ENCODE measurements around the gene TRIM40. TPM values are rescaled to one million over a fixed set of nuclear protein-coding genes. Genes with fewer than 3 reads are reported as not detected.

The TRIM40 gene
- total RNA-seq: not detected

GRCh38 chr6:30135757-30136156 lies at the start of gene TRIM40:
Gene TRIM40, plus strand, starts transcription at chr6:30136140. Its CDS starts 897 bp downstream, at chr6:30137037.
- CTCF ChIA-PET: no interaction called here

GRCh38 chr6:30087876-30088275 lies 48.1 kb upstream of the TRIM40 start:
- ChIA-PET CTCF (no interaction called here), POLR2A (no interaction called here)

More at GRCh38 chr6:30135757-30136156, at the start of gene TRIM40:
- POLR2A ChIA-PET: no interaction called here

GRCh38 chr6:30091577-30092381 lies 44.2 kb upstream of the TRIM40 start:
- CTCF ChIA-PET: interaction anchor here (0.6 to 2.4 kb wide), 3 partner anchors 11 to 255 kb away, joined by 5 to 9 read pairs (median 6); no protein-coding TSS in a partner anchor
- POLR2A ChIA-PET: no interaction called here

- ChIA-PET CTCF (interaction anchor here (2.4 kb wide), 1 partner anchor 38 kb away, joined by 9 read pairs; no protein-coding TSS in a partner anchor), POLR2A (no interaction called here)
These were observed 42.9 kb upstream of the TRIM40 start for GRCh38 chr6:30092852-30093543.

DNA sequence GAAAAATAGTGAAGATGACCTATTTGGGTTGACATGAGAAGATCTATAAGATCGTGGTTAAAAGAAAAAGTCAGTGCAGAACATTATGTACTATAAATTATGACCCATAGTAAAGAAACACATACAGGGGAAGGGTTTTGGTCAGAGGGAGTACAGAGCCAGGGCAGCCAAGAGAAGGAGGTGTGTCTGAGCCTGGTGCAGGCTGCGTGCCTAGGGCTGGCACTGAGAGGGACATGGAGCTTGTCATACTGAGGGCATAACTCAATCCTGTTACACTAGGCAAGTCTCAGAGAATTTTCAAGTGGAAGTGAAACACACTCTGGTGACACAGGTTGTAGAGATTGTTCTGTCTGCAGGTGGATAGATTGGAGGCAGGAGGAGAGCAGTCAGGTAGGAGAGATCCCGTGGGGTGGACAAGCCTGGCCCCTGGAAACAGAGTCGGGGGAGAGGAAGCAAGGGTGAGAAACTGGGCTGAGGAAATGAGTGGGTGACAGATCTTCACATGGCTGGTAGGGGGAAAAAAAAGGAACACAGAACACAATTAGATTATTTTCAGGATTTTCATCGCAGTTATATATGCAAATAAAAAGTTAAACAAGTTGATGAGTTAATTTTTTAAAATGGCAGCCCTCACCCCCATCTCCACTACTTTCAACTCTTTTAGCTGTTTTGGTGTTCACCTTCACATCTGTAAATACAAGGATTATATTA lies 41.8 kb upstream of the TRIM40 start:
- CTCF ChIA-PET: interaction anchor here (0.8 kb wide), 1 partner anchor 37 kb away, joined by 3 read pairs; no protein-coding TSS in a partner anchor
- POLR2A ChIA-PET: no interaction called here

DNA sequence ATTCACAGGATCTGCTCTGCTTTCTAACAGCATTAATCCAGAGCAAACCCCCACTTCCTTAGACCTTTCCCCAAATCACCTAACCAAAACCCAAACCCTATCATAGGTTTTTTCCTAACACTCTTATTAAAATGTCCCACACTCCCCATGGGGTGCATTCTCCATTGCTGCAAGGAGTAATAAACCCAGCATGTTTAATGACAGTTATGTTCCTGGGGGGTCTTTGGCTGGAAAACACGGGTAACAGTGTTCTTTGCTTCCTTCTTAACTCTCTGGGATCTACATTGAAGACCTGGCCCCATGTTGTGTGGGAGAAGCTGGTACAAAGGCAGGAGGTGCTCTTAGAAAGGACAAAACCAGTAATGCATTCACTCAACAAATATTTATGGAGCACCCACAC lies 39.1 kb upstream of the TRIM40 start:
- POLR2A ChIA-PET: no interaction called here
- CTCF ChIA-PET: interaction anchor here (0.8 to 1.3 kb wide), 2 partner anchors 31 to 35 kb away, joined by 4 read pairs; no protein-coding TSS in a partner anchor

DNA sequence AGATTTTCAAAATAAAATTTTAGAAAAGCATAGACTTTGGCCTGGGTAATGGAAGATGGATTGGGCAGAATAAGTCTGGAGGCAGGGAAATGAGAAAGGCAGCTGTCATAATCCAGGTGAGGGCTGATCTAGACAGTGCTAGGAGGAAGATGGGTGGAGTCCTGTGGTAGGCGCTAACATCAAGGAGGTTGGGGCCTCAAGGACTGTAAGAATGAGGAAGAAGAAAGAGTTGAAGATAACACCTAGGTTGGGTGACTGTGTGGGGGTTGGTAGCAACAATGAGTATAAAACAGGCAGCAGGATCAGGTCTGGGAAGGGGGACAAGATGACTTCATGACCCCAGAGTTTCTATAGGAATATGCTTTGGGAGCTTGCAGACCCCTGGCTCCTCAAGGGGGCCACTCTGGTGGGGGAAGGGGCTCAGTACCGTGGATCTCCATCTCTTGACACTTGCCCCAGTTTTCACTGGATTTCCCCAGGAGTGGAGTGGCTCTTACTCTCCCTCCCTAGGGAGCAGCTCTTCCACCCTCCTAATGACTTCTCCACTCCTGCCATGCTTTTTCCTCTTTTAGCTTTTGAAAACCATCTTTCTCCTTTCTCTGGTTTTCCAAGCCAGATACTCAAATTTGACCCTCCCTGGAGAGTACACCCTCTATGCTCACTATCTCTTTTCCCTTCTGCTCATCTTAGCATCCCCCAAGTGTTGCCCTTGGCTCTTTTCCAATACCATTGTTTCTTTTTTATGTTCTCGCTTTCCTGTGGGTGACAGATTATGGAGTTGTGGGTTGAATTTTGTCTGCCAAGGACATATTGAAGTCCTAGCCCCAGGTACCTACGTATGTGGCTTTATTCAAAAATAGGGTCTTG lies 37.8 kb upstream of the TRIM40 start:
- POLR2A ChIA-PET: no interaction called here
- CTCF ChIA-PET: no interaction called here

DNA sequence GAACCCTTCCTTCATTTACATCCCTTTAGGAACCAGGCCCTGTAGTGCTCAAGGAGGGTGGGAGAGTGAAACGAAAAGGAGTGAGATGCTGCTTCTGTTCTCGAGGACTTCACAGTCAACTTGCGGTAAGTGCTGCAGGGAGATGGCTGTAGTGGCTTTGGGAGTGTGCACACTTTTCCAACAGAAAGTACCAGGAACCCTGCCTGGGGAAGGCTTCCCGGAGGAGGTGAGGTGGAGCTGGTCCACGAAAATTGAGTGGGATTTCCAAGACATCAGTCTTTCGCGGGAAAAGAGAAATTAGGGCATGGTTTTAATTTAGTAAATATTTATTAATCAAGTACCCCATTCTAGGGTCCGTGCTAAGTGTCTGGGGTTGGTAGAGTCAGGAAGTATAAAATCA lies 35.8 kb upstream of the TRIM40 start:
- POLR2A ChIA-PET: no interaction called here
- CTCF ChIA-PET: no interaction called here

DNA sequence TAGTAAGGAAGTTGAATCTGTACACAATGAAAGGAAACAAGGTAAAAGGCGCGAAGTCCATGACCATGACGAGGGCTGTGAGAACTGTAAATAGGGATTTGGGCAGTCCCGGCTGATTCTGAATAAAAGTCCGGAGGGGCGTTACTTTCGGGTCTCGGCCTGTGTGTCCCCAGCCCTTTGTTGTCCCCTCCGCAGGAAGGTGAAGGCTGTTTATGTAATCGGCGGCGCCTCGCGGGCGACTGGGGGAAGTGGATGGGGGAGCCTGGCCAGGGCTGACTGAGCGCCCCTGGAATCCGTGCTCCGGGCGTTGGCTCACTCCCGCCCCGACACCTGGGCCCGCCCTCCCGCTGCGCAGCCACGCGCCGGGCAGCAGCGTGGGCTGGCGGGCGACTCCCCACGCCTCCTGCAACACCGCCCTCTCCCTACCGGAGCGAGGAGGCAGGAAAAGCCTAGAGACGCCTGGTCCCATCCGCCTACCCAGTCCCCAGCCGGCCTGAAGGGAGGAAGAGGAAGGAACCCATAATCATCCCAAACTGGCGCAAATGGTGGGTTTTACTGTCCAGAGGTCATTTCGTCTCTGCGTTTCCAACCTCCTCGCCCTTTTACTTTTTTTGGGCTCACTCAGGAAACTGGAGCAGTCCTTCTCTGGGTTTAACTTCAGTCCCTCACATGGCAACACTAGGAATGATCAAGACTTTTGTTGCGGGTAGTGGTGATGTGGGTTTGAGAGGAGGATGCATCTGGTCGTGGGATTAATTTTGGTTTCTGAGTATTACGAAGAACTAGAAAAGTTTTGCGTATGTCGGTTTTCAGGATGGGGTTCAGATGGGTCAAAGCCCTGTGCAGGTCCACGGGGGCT lies 35.1 kb upstream of the TRIM40 start:
- CTCF ChIA-PET: interaction anchor here (1.5 to 6.5 kb wide), 2 partner anchors 25 to 31 kb away, joined by 5 to 136 read pairs; no protein-coding TSS in a partner anchor
- POLR2A ChIA-PET: no interaction called here

DNA sequence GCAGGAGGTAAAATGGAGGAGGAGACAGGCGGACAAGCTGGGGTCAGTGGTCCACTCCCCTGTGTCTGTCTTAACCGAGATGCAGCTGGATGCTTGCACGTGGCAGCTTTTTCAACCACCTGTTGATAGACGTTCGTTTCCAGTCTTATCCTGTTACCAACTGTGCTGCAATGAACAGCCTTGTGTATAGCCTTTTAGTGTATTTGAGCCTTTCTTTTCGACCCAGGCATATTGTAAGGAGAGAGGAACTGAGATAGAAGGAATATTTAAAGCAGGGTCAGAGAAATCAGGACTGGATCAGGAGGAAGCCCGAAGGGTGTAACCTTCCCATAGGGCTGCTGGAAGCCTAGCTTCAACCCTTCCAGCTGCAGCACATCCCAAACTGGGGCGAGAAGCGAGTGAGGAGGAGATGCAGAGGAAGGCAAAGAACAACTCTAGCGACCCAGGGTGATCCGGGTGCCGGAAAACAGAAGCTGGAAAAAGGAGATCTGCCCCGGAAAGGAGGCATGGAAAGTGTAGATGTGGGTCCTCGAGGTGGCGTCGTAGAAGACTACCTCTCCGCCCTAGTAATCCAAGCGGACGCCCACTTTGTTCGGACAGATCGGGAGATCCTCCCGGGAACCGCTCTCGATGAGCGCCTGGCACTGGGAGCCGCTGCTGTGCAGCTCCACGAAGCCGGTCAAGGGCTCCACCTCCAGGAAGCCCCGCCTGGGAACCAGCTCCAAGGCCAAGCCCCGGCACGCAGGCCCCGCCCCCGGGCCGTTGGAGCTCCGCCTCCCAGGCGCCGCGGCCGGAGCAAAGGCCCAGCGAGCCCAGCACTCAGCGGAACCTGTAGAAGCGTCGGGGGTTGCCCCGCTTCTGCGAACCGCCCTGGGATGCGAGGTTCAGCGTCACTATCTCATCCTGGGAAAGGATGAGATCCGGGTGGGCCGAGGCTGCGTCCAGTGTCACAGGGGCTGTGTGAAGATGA lies 34.2 kb upstream of the TRIM40 start:
- CTCF ChIA-PET: interaction anchor here (0.6 to 6.5 kb wide), 6 partner anchors 24 to 355 kb away, joined by 3 to 136 read pairs (median 4); partner anchors contain the start of gene POLR1H
- POLR2A ChIA-PET: no interaction called here

DNA sequence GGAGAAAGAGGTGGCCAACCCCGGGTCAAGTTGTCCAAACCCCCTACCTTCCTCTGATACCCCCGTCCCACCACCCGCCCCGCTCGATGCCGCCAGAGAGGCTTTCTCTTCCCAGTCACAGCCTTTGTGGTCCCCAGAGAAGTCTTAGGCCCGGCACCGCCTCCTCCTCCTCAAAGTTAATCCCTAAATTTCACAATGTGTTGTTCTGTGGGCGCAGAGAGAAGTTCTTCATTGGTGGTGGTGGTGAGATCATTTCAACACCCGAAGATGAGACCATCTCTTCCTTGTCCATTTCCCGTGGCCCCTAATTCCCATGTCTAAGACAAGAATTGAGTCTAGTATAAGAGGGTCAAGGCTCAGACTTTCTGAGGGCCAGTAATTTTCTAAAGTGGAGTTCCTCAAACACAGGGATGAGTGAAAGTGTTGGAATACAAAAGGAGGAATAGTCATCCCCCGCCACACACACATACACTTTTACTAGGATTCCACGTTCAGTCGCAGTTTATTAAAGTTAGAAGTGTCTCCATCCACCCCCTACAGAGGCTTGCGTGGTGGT lies 33.4 kb upstream of the TRIM40 start:
- POLR2A ChIA-PET: no interaction called here
- CTCF ChIA-PET: interaction anchor here (0.6 to 6.5 kb wide), 22 partner anchors 11 to 1973 kb away, joined by 3 to 136 read pairs (median 4); partner anchors contain the start of genes POLR1H, RNF39 and TRIM39

GRCh38 chr6:30102970-30103871 lies 32.7 kb upstream of the TRIM40 start:
- CTCF ChIA-PET: interaction anchor here (0.6 to 6.5 kb wide), 19 partner anchors 12 to 1973 kb away, joined by 3 to 136 read pairs (median 4); partner anchors contain the start of genes RNF39 and TRIM39
- POLR2A ChIA-PET: interaction anchor here (0.5 to 0.8 kb wide), 2 partner anchors 10 to 28 kb away, joined by 3 read pairs; partner anchors contain the start of gene TRIM31

GRCh38 chr6:30103872-30104179 lies 32.1 kb upstream of the TRIM40 start:
- CTCF ChIA-PET: interaction anchor here (0.9 to 6.5 kb wide), 15 partner anchors 12 to 370 kb away, joined by 3 to 136 read pairs (median 4); partner anchors contain the start of genes POLR1H, PPP1R11 and RNF39
- POLR2A ChIA-PET: interaction anchor here (0.8 kb wide), 1 partner anchor 27 kb away, joined by 3 read pairs; no protein-coding TSS in a partner anchor

DNA sequence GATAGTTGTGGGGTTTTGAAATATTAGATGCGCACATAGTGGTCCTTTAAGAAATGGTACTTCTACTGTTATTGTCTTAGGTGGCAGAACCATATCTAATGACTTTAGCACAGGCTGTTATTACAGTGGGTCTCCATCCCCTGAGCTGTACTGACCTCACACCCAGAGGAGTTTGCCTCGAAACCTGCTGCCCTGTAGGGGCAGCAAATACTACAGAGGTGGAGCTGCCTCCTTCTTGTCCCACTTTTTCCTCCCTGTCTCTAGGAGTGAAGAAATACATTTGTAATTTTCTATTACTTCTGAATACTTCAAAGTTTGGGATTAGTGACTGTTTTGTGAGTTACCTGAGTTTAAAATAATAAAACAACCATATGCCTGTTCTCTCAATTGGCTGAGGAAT lies 31.3 kb upstream of the TRIM40 start:
- POLR2A ChIA-PET: no interaction called here

GRCh38 chr6:30111266-30111856 lies 24.6 kb upstream of the TRIM40 start:
- ChIA-PET POLR2A (no interaction called here), CTCF (interaction anchor here (3.9 kb wide), 1 partner anchor 20 kb away, joined by 18 read pairs; no protein-coding TSS in a partner anchor)

More for the DNA sequence above, 31.3 kb upstream of the TRIM40 start:
- CTCF ChIA-PET: interaction anchor here (1.0 to 6.5 kb wide), 4 partner anchors 20 to 44 kb away, joined by 3 to 136 read pairs (median 14); partner anchors contain the start of genes POLR1H and PPP1R11

Measured in activated CD8-positive, alpha-beta memory T cell treated with anti-CD3 and anti-CD28 coated beads for 36 hours (primary cell).